GM11168 (cell line): Measurements from ENCODE around the gene ZNF630.
"Not testable (repeated sequence)": the region's sequence is repeated elsewhere in the genome, so short reads cannot be mapped to it uniquely, and the experiment has no call there.

Experiments used
- in situ Hi-C: fragments of 300-500 bp; cut with MboI; formaldehyde crosslinking; loops from one replicate; pipeline ENCODE4 v1.12.0; 2022; ENCODE audit warnings: low sequenced_read_pairs; ENCODE audit not compliant: unreplicated experiment

The ZNF630 gene

DNA sequence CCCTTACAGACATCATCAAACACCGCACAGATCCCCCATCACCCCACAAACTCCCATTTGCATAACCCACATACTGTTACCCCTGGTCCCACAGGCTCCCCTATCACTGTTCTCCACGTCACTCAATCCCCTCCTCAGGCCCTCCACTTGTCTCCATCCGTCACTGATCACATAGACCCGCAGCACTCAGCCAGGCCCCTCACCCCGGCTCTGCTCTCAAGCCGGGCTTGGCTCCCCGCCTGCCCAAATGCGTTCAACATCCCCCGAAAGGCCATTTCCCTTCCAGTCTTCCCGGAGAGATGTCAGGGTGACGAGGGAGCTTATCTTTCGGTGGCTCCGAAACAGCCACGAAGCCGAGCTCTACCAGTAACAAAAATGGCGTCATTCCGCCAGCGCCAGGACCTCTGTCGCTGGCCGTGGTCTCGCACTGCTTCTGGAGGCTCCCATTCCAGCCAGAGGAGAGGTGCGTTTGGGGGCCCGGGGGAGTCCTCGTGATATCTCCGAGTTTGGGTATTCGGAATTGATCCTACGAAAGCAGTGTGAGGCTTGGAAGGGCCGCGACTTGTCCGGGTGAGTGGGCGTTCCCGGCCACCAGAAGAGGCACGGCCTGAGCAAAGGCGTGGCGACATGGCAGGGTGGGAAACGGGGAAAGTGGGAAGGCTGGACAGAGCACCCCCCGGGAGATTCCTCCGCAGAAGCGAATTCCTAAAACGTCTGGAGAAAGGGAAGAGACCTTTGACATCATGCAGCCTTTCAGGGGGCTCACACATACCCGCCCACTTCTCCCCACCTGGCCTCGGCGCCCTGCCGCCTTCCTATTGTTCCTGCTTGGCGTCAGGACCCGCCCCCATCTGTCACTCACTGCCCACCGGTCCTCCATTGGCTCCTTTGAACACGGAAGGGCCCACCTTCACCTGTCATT lies at the start of gene ZNF630:
ZNF630 (minus strand) TSS at position 577 of the 922 bp plus-strand sequence. CDS start 4,754 bp downstream, outside the sequence.
- in situ Hi-C loops, result loop anchor here (25.0 kb wide), 1 partner anchor 391 kb away; the partner anchor contains the start of gene SLC38A5

GRCh38 chrX:48107717-48108116 lies 36.3 kb upstream of the ZNF630 start:
- in situ Hi-C loops, result no loop called here

GRCh38 chrX:48102874-48103374 lies 31.5 kb upstream of the ZNF630 start:
- in situ Hi-C loops, result no loop called here

GRCh38 chrX:48101443-48101842 lies 30.0 kb upstream of the ZNF630 start:
- in situ Hi-C loops, result no loop called here

DNA sequence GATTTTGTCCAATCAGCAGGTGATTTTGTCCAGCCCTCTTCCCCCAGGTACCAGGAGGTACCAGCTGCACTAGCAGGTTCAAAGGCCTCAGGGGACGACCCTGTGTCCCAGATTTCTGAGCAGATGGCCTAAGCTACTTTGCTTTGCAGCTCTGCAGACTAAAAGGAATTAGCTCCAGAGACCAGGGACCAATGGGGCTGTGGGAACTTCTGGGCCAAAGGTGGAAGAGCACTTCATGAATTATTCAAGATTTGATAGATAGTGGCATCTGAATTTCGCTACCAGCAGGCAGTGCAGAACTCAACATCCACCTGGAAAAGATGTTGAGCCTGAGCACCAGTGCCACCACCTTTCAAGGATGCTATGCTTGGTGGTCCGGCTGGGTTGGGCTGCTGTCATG lies 21.1 kb upstream of the ZNF630 start:
- in situ Hi-C loops, result not testable (repeated sequence)

- in situ Hi-C loops, result no loop called here
These were observed 18.7 kb upstream of the ZNF630 start for GRCh38 chrX:48090123-48090522.

- in situ Hi-C loops, result no loop called here
These were observed 14.6 kb upstream of the ZNF630 start for GRCh38 chrX:48086082-48086481.

DNA sequence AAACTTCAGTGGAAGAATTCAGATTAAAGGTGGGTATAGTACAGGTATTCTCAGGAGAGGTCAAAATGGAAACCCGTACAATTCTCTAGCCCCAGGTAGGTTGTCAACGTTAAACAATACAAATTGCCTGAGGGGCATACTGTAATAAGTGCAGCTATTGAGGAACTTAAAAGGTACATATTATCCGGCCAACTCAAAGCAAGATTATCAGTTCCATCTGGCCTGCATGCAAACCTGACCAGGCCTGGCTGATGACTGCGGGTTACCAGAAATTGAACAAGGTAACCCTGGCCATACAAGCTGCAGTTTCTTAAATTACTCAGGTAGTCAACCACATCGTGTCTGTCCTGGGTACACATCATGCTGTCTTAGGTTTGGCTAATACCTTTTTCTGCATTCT lies 12.3 kb upstream of the ZNF630 start:
- in situ Hi-C loops, result no loop called here

DNA sequence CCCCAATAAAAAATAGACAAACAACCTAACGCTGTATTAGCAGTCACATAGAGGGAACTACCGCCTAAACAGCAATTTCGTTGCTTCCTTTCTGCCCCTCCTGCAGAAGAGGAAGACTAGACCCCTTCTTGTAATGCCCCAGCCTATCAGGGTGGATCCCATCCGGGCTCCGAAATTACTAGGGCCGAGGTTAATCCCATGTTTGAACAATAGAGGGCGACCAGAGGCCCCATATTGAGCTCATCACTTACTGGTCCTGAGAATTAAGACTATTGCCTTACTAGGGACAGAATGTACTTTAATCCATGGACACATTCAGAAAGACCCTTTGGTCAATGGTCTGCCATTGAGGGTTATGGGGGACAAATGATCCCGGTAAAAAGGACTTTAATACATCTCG lies 11.8 kb upstream of the ZNF630 start:
- in situ Hi-C loops, result no loop called here

GRCh38 chrX:48076343-48076742 lies 4.9 kb upstream of the ZNF630 start:
- in situ Hi-C loops, result no loop called here

DNA sequence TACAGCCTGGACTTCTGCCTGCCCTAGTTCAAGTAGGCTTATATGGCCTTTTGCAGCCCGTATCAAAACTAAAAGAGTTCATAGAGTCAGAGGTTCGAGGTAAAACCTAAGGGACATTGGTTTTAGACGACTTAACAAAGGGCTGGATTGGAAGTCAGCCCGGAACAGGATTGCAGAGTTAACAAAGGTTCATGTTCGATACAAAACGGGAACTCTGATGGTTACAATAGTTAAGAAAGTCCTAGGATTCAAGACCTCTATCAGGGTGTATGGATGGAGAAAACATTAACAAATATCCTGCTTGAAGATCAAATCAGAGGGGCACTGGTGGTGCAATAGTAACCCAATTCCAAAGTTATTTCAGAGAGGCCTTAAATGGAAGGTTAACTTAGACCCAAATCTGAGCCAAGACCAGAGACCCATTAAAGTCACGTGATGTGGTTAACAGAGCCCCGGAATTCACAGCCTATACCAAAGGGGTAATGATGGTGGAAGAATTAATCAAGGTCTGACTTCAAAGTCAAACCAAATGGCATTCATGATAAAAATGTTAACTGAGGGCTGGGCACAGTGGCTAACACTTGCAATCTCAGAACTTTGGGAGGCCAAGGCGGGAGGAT lies 656 bp upstream of the ZNF630 start:
- in situ Hi-C loops, result loop anchor here (25.0 kb wide), 1 partner anchor 390 kb away; the partner anchor contains the start of gene SLC38A5

DNA sequence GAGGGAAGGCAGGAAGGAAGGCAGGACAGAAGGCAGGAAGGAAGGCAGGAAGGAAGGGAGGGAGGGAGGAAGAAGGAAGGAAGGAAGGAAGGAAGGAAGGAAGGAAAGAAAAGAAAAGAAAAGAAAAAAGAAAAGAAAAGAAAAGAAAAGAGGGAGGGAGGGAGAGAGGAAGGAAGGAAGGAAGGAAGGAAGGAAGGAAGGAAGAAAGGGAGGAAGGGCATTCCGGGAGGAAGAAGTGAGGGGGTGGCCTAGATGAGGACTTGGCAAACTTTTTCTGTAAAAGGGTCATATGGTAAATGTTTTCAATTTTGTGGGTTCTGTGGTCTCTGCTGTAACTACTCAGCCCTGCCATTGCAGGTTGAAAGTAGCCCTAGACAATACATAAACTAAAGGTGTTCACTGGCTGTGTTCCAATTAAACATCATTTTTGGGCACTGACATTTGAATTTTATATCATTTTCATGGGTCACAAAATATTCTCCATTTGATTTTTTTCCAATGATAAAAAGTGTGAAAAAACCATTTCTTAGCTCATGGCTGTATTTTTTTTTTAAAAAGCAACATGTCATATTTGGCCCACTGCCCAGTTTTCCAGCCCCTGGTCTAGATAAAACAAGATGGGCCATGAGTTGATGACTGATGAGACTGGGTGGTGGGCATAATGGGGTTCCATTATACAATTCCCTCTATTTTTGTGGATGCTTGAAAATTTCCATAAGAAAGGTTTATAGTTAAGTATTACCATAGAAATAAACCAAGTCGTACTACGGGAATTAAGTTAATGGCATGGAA lies 3.1 kb downstream of the ZNF630 start:
- in situ Hi-C loops, result loop anchor here (25.0 kb wide), 1 partner anchor 394 kb away; the partner anchor contains the start of gene SLC38A5

DNA sequence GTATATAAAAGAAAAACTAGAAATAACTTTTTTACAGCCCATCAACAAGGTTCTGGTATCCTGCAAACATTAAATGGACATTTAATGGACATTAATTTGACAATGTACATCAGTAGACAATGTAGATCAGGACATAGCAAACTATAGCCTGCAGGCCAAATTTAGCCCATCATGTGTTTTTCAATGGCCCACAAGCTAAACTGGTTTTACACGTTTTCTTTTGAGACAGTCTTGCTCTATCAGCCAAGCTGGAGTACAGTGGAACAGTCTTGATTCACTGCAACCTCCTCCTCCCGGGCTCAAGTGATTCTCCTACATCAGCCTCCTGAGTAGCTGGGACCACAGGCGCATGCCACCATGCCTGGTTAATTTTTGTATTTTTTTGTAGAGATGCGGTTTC lies 7.2 kb downstream of the ZNF630 start:
- in situ Hi-C loops, result loop anchor here (25.0 kb wide), 1 partner anchor 398 kb away; the partner anchor contains the start of gene SLC38A5

- in situ Hi-C loops, result loop anchor here (25.0 kb wide), 1 partner anchor 403 kb away; the partner anchor contains the start of gene SLC38A5
These were observed 12.2 kb downstream of the ZNF630 start for GRCh38 chrX:48059296-48059639.

DNA sequence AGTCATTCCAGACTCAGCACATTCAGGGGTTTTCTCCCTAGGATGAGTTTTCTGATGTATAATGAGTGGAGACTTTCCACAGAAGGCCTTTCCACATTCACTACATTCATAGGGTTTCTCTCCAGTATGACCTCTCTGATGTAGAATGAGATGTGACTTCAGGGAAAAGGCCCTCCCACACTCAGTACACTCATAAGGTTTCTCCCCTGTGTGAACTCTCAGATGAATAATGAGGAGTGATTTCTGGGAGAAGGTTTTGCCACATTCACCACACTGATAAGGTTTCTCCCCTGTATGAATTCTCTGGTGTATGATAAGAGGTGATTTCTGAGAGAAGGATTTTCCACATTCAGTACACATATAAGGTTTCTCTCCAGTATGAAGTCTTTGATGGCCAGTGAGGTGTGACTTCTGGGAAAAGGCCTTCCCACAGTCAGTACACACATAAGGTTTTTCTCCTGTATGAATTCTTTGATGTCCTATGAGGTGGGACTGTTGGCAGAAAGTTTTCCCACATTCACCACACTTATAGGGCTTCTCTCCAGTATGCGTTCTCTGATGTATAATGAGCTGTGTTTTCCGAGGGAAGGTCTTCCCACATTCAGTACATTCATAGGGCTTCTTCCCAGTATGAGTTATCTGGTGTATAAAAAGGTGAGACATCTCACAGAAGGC lies 12.7 kb downstream of the ZNF630 start:
- in situ Hi-C loops, result loop anchor here (25.0 kb wide), 1 partner anchor 404 kb away; the partner anchor contains the start of gene SLC38A5

DNA sequence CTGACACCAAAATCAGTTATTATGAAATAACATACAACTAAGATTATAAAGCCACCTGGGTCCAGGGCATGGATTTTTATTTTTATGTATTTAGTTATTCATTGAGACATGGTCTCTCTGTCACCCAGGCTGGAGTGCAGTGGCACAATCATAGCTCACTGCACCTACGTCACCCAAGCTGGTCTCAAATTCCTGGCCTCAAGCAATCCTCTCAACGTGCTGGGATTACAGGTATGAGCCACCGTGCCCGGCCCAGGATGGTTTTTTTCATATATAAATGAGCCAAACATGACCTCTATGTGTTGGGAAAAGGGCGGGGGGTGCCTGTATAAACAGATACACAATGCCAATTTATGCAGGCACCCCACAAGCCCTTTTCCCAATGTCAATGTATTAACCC lies 24.6 kb downstream of the ZNF630 start:
- in situ Hi-C loops, result no loop called here

DNA sequence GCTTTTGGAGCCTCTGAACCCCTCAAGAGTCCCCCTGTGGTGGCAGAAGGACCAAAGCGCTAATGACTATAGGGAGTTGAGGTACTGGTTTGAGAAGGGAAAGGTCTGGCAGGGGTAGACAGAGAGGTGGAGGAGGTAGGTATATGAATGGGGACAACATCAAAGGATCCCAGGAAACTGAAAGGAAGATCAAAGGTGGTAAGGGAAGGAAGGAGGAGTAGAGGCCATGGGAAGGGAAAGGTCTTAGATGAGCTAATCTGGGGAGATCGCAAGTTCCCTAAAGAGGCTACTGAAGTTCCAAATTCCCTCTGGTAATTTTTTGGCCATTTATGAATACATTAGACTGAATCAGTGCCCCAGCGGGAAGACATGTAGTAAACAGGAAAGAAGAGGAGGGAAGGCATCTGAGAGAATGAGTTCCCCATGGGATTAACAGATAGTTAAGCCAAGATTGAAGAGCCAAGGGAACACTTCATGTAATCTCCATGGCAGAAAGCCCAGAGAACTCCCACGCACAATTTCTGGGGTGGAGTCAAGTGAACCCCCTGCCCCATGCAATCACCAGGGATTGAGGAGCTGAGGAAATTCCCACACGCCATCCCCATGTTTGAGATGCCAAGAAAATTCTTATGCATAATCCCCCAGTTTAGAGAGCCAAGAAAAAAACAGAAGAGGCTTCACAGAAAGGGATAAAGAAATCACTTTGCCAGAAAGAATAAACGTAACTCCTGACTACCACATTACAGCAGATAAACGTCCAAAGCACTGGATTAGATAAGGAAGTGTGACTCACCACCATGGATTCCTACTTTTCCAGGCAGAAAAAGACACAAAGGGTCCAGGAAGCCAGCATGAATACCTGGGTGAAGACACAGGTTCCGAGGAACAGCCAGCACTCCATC lies 25.8 kb downstream of the ZNF630 start:
- in situ Hi-C loops, result no loop called here

- in situ Hi-C loops, result no loop called here
These were observed 28.4 kb downstream of the ZNF630 start for GRCh38 chrX:48043056-48043455.

DNA sequence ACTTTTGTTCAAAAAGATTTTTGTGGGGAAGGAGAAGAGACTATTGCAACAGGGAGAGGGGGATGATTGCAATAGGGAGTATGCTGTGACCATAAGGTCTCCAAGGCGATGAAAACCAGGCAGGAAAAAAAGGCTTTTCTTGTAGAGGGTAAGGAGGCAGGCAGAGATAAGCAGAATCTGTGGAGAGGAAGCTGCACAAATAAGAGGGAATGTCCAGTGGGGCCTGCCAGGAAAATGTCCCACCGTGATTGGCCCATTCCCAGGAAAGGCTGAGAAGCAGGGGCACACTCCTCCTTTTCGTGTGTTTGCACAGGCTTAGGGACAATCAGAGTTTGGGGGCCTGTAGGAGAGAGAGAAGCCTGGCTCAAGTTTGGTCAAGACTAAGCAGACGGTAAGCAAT lies 35.5 kb downstream of the ZNF630 start:
- in situ Hi-C loops, result no loop called here
